Measurements from ENCODE around the gene TSPOAP1.

DNA sequence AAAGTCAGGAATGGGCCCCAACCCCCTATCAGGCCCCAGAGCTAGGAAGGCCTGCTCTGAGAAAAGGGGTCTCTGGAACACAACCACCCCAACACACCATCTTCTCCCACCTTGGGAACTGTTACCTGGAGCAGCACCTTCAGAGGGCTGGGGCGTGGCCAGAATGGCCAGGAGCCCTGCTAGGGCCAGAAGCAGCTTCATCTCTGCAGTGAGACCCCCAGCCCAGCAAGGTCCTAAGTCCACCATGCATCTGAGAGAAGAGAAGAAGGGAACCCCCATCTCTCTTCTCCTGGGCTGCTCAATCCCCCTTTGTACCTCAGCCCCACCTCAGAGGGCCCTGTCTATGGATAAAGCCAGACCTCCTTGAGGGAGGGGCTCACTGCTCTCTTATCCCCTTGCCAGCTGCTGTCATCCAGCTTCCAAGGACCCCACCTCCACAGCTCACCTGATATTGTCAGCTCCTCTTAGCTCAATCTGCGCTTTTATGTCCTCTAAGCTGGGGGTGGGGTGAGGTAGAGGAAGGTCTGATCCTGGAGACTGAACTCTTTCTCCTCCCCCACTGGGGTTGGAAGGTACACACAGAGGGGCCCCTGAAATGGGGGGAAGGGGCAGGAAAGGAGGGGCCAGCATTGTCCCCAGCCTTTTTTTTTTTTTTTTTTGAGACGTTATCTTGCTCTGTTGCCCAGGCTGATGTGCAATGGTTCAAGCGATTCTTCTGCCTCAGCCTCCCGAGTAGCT, 47.9 kb downstream of the TSPOAP1 start, which contains the start of gene MPO:
- TF ChIP-seq ZFP3 (CRISPR knock-in tag; IDR thresholded peaks at IDR 0.05) (no peak), CREB5 (CRISPR knock-in tag; IDR thresholded peaks at IDR 0.05; ENCODE audit: low read depth) (no peak), PATZ1 (CRISPR knock-in tag; IDR thresholded peaks at IDR 0.05; ENCODE audit: borderline replicate concordance) (no peak), CSRNP3 (CRISPR knock-in tag; IDR thresholded peaks at IDR 0.05) (no peak), ZFP30 (CRISPR knock-in tag; IDR thresholded peaks at IDR 0.05) (no peak), RARB (CRISPR knock-in tag; IDR thresholded peaks at IDR 0.05) (no peak), ZNF8 (CRISPR knock-in tag; IDR thresholded peaks at IDR 0.05) (no peak), ZNF565 (CRISPR knock-in tag; conservative IDR thresholded peaks at IDR 0.05; ENCODE audit: low read depth) (no peak), PPARA (CRISPR knock-in tag; IDR thresholded peaks at IDR 0.05; ENCODE audit: borderline replicate concordance) (no peak)
- TF ChIP-seq, protein P1, sequence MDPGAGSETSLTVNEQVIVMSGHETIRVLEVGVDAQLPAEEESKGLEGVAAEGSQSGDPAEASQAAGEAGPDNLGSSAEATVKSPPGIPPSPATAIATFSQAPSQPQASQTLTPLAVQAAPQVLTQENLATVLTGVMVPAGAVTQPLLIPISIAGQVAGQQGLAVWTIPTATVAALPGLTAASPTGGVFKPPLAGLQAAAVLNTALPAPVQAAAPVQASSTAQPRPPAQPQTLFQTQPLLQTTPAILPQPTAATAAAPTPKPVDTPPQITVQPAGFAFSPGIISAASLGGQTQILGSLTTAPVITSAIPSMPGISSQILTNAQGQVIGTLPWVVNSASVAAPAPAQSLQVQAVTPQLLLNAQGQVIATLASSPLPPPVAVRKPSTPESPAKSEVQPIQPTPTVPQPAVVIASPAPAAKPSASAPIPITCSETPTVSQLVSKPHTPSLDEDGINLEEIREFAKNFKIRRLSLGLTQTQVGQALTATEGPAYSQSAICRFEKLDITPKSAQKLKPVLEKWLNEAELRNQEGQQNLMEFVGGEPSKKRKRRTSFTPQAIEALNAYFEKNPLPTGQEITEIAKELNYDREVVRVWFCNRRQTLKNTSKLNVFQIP (CRISPR knock-in tag; IDR thresholded peaks at IDR 0.05; ENCODE audit: borderline replicate concordance, low read depth) = no peak
